HepG2 (cell line): Measurements from ENCODE around the gene KCTD16. TPM values are rescaled to one million over a fixed set of nuclear protein-coding genes. Genes with fewer than 3 reads are reported as not detected.

ENCODE experiments used
- ATAC-seq: fragments of 200-7000 bp; cut with Tn5 transposase; 3 replicates; pipeline ENCODE4 v1.9.1; 2020; ENCODE audit warnings: mild to moderate bottlenecking, moderate library complexity
- BruUV-seq: library from RNA; stranded (reverse); fragments of 400-500 nt; replicated peaks from 2 replicates; lab custom pipeline; 2021; lab: Mats Ljungman, UMichigan
- CTCF ChIA-PET: fragments of 300-600 bp; formaldehyde crosslinking; extraction: SDS; loops from one replicate; lab custom pipeline; 2021; ENCODE audit warnings: low total read pairs, inconsistent platforms, low intra/inter-chr PET ratio; lab: Yijun Ruan, JAX
- POLR2A ChIA-PET: fragments of 350-600 bp; sonication (Branson Sonifier 250); formaldehyde crosslinking; loops from one replicate; lab custom pipeline; 2020; ENCODE audit warnings: antibody characterized with exemption, inconsistent platforms; lab: Yijun Ruan, JAX
- DNase-seq: peaks from one replicate; pipeline ENCODE4 v3.0.0-alpha.2; 2015; ENCODE audit warnings: low spot score
- FAIRE-seq: peaks from 3 replicates; lab custom pipeline; 2011; peaks lifted over from hg19 to GRCh38; lab: Jason Lieb, UNC
- H2AFZ ChIP-seq: one replicate; pipeline ENCODE4 v1.6.1; 2011; ENCODE audit warnings: low read length, inconsistent platforms
- H3K27ac ChIP-seq: fragments of 300-600 bp; 3 replicates; pipeline ENCODE4 v1.8.0; 2011; ENCODE audit warnings: mixed run types, mild to moderate bottlenecking, mixed read lengths, low read length, inconsistent platforms; ENCODE audit not compliant: insufficient read depth; ENCODE audit errors: extremely low read length
- H3K27me3 ChIP-seq, 2 experiments: fragments of 200-600 bp in 1 of 2; 2 replicates in 1 of 2; 3 replicates in 1 of 2; pipeline versions ENCODE4 v1.6.0 to v1.8.0; 2011; ENCODE audit warnings: low read length in 2 of 2, mild to moderate bottlenecking in 2 of 2, moderate library complexity in 2 of 2, inconsistent platforms in 1 of 2; ENCODE audit not compliant: insufficient read depth in 2 of 2, control insufficient read depth in 1 of 2
- H3K36me3 ChIP-seq, 2 experiments: fragments of 200-600 bp in 1 of 2; replicated peaks in 1 of 2; 2 replicates in 1 of 2; 3 replicates in 1 of 2; pipeline versions ENCODE4 v1.5.1 to v1.8.0; 2011; ENCODE audit warnings: low read length in 2 of 2, inconsistent platforms in 1 of 2; ENCODE audit not compliant: insufficient read depth in 2 of 2, control insufficient read depth in 1 of 2
- H3K4me1 ChIP-seq: 2 replicates; pipeline ENCODE4 v1.5.1; 2012; ENCODE audit warnings: low read length, inconsistent platforms; ENCODE audit not compliant: insufficient read depth
- H3K4me2 ChIP-seq: 2 replicates; pipeline ENCODE4 v1.6.0; 2011; ENCODE audit warnings: low read depth, low read length, inconsistent platforms
- H3K4me3 ChIP-seq, 3 experiments: fragments of 200-600 bp in 1 of 3; sonication (generic), shearing (Covaris generic) in 1 of 3; replicated peaks in 1 of 3; 2 replicates each; pipeline ENCODE4 v1.5.1; 2011 to 2016; ENCODE audit warnings: low read length in 3 of 3, inconsistent platforms in 2 of 3, low read depth in 2 of 3, mild to moderate bottlenecking in 2 of 3, control low read depth in 1 of 3, mixed read lengths in 1 of 3; ENCODE audit not compliant: insufficient read depth in 1 of 3
- H3K79me2 ChIP-seq: one replicate; pipeline ENCODE4 v1.6.1; 2011; ENCODE audit warnings: low read length, inconsistent platforms; ENCODE audit not compliant: insufficient read depth
- H3K9ac ChIP-seq: 2 replicates; pipeline ENCODE4 v1.6.0; 2011; ENCODE audit warnings: mild to moderate bottlenecking, low read depth, low read length, inconsistent platforms; ENCODE audit not compliant: insufficient read depth
- H3K9me3 ChIP-seq: 2 replicates; pipeline ENCODE4 v1.5.1; 2012; ENCODE audit warnings: mild to moderate bottlenecking, low read length
- H4K20me1 ChIP-seq: 2 replicates; pipeline ENCODE4 v1.6.0; 2011; ENCODE audit warnings: inconsistent platforms, mild to moderate bottlenecking, low read length, moderate library complexity; ENCODE audit not compliant: insufficient read depth
- ATF7 ChIP-seq, 2 experiments: fragments of 450-650 bp in 1 of 2; sonication (generic) in 1 of 2; formaldehyde crosslinking in 1 of 2; IDR thresholded peaks; 2 replicates each; pipeline versions ENCODE4 v1.4.0 to v1.6.1; 2016 to 2020; ENCODE audit warnings: antibody characterized with exemption in 1 of 2, mild to moderate bottlenecking in 1 of 2, missing genetic modification reagents in 1 of 2
- BRCA1 ChIP-seq: sonication (generic); formaldehyde crosslinking; IDR thresholded peaks from 2 replicates; pipeline ENCODE4 v1.4.0; 2020; ENCODE audit warnings: missing genetic modification reagents
- DNMT1 ChIP-seq: sonication (generic); formaldehyde crosslinking; IDR thresholded peaks from 2 replicates; pipeline ENCODE4 v1.5.1; 2020; ENCODE audit warnings: mild to moderate bottlenecking, missing genetic modification reagents
- FOSL1 ChIP-seq: sonication (generic); formaldehyde crosslinking; IDR thresholded peaks from 2 replicates; pipeline ENCODE4 v1.9.0; 2021; ENCODE audit warnings: missing genetic modification reagents, borderline replicate concordance
- FOXP1 ChIP-seq, 2 experiments: fragments of 450-650 bp in 1 of 2; IDR thresholded peaks; 2 replicates each; pipeline ENCODE4 v1.6.1; 2017 to 2018; ENCODE audit warnings: antibody characterized with exemption in 1 of 2
- ISX ChIP-seq: sonication (generic); formaldehyde crosslinking; conservative IDR thresholded peaks from 2 replicates; pipeline ENCODE4 v1.5.0; 2020; ENCODE audit warnings: missing genetic modification reagents
- NR3C1 ChIP-seq: sonication (generic); formaldehyde crosslinking; IDR thresholded peaks from 2 replicates; pipeline ENCODE4 v1.4.0; 2020; ENCODE audit warnings: missing genetic modification reagents
- PRPF4 ChIP-seq: fragments of 200-400 bp; formaldehyde crosslinking; IDR thresholded peaks from 2 replicates; pipeline ENCODE4 v1.6.1; 2016; ENCODE audit warnings: low read length, low read depth; ENCODE audit not compliant: poor library complexity, severe bottlenecking
- THAP9 ChIP-seq: sonication (generic); formaldehyde crosslinking; IDR thresholded peaks from 2 replicates; pipeline ENCODE4; 2020; ENCODE audit warnings: missing genetic modification reagents, mild to moderate bottlenecking, borderline replicate concordance
- ZBTB14 ChIP-seq: sonication (generic); formaldehyde crosslinking; IDR thresholded peaks from 2 replicates; pipeline ENCODE4 v1.4.0; 2020; ENCODE audit warnings: missing genetic modification reagents
- ZNF331 ChIP-seq: sonication (generic); formaldehyde crosslinking; IDR thresholded peaks from 2 replicates; pipeline ENCODE4 v1.4.0; 2020; ENCODE audit warnings: missing genetic modification reagents
- WGBS: methylation state at CpG from one replicate; pipeline ENCODE4 v1.1.6; 2017; ENCODE audit warnings: low lambda C conversion rate; 5-methylcytosine and 5-hydroxymethylcytosine counted together
- in situ Hi-C: cut with HindIII; loops from 2 replicates; pipeline ENCODE4 v1.10.0; 2017; ENCODE audit warnings: low pct_unique_long_range_greater_than_20kb; ENCODE audit not compliant: extremely low pct_ligation_motif_present
- intact Hi-C: fragments of 100-400 bp; cut with micrococcal nuclease; formaldehyde crosslinking; loops from one replicate; pipeline ENCODE4 v1.10.0; 2022; ENCODE audit not compliant: unreplicated experiment
- polyA plus RNA-seq, 8 experiments: library from polyadenylated mRNA; depleted of rRNA in 3 of 8; stranded (reverse) in 7 of 8; unstranded in 1 of 8; fragments of >200 nt; fragmentation: Illumina TruSeq in 4 of 8; extraction: Trizol in 4 of 8; gene quantifications; 2 replicates each; pipeline versions ENCODE4 v1.2.1 to v1.2.3, GENCODE V29; 2011 to 2016; ENCODE audit warnings: low read depth in 4 of 8, missing spikeins in 1 of 8, mixed read lengths in 1 of 8; ENCODE audit not compliant: insufficient read depth in 1 of 8
- total RNA-seq, 5 experiments: library from RNA; depleted of rRNA; stranded (reverse); fragments of >200 nt; fragmentation: Illumina TruSeq; extraction: Trizol; gene quantifications; 2 replicates each; pipeline ENCODE4 v1.2.3, GENCODE V29; 2016; ENCODE audit warnings: low read depth in 1 of 5

KCTD16 gene
- total and polyA plus RNA-seq, 2 of the 13 experiments (the other 11 are each of a cell fraction or from before 2014, with no cell fraction given), result 0.02 to 0.09 TPM

DNA sequence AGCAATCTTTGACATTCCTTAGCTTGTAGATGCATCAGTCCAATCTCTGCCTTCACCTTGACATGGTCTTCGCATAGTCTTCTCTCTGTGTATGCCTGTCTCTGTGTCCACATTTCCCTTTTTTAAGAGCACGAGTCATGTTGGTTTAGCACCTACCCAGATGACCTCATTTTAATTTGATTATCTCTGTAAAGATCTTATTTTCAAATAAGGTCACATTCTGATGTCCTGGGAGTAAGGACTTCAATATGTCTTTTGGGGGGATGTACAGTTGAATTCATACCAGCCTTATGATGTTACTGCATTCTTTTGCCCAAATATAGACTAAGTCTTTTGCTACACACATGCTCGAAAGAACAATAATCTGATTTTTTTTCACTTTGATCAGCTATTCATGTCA, 6.9 kb downstream of the KCTD16 start:
- in situ Hi-C loops, result no loop called here
- H3K27ac ChIP-seq, result no peak overlapping the region
- intact Hi-C loops, result no loop called here
- DNase-seq (no peak), FAIRE-seq (no peak), ATAC-seq (no peak)
- no peaks in the 10 kb centered on the region for H4K20me1 ChIP-seq
- H3K36me3 ChIP-seq, result no peaks in the 10 kb centered on the region
- H3K79me2 ChIP-seq, result no peaks in the 10 kb centered on the region
- no peak overlapping the region for H3K9ac ChIP-seq
- H3K4me1 ChIP-seq, result no peaks in the 10 kb centered on the region
- H3K4me3 ChIP-seq, result no peak overlapping the region
- POLR2A ChIA-PET, result no interaction called here
- 0 out of 2 replicates have a peak, but pooled peaks have one; percentile 6 for TF ChIP-seq ATF7 (IDR thresholded peaks at IDR 0.05)
- no peak for TF ChIP-seq ATF7 (CRISPR knock-in tag; IDR thresholded peaks at IDR 0.05)
- no peak for TF ChIP-seq DNMT1 (CRISPR knock-in tag)
- H3K27me3 ChIP-seq, result no peaks in the 10 kb centered on the region
- H2AFZ ChIP-seq, result no peak overlapping the region
- no TSS peak for BruUV-seq
- 19% methylated on average over 3 of the region's 3 CpGs for WGBS
- no peak overlapping the region for H3K4me2 ChIP-seq
- CTCF ChIA-PET, result no interaction called here
- no peaks in the 10 kb centered on the region for H3K9me3 ChIP-seq

GRCh38 chr5:144179226-144179625, 8.6 kb downstream of the KCTD16 start:
- Histone ChIP-seq H3K9me3 (no peaks in the 10 kb centered on the region), H3K36me3 (no peaks in the 10 kb centered on the region), H3K4me2 (no peak overlapping the region), H4K20me1 (no peaks in the 10 kb centered on the region), H3K4me1 (no peaks in the 10 kb centered on the region), H3K27me3 (no peaks in the 10 kb centered on the region), H3K79me2 (no peaks in the 10 kb centered on the region), H2AFZ (no peak overlapping the region), H3K9ac (no peak overlapping the region), H3K4me3 (no peak overlapping the region), H3K27ac (no peak overlapping the region)
- in situ Hi-C loops (no loop called here), intact Hi-C loops (no loop called here)
- no TSS peak for BruUV-seq
- WGBS, result 20% methylated on average over 1 of the region's 1 CpG
- ChIA-PET CTCF (no interaction called here), POLR2A (no interaction called here)
- ATAC-seq (no peak), DNase-seq (no peak), FAIRE-seq (no peak)
- TF ChIP-seq ZBTB14 (CRISPR knock-in tag), result no peak
- TF ChIP-seq BRCA1, result no peak
- TF ChIP-seq NR3C1, result no peak
- no peak for TF ChIP-seq FOSL1 (CRISPR knock-in tag)
- TF ChIP-seq ISX, result no peak
- no peak for TF ChIP-seq FOXP1 (IDR thresholded peaks at IDR 0.05)
- no peak for TF ChIP-seq FOXP1 (CRISPR knock-in tag; IDR thresholded peaks at IDR 0.05)
- no peak for TF ChIP-seq PRPF4
- TF ChIP-seq ZNF331, result no peak
- TF ChIP-seq THAP9 (CRISPR knock-in tag), result no peak
